Measurements from ENCODE around the gene MAOB.

The MAOB gene

DNA sequence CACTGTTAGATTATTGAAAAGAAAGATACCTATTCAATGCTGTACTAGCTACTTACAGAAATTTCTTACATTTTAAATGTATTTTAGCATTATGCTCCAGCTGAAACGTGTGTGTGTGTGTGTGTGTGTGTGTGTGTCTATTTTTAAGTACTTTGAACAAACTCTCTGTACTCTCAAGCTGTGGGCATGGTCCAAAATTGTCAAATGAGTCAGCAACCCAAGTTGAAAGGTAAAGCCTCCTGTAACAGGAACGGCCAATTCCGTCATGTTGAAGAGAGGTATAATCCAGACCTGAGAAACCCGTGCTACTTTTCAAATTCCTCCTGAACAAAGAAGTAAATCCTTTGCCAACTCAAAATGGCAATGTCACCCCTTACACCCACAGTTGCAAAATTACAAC, 20.5 kb downstream of the MAOB start:
- DNase-seq (ENCODE audit: extremely low read depth in 1 of 2, low read depth in 1 of 2) = no peak

DNA sequence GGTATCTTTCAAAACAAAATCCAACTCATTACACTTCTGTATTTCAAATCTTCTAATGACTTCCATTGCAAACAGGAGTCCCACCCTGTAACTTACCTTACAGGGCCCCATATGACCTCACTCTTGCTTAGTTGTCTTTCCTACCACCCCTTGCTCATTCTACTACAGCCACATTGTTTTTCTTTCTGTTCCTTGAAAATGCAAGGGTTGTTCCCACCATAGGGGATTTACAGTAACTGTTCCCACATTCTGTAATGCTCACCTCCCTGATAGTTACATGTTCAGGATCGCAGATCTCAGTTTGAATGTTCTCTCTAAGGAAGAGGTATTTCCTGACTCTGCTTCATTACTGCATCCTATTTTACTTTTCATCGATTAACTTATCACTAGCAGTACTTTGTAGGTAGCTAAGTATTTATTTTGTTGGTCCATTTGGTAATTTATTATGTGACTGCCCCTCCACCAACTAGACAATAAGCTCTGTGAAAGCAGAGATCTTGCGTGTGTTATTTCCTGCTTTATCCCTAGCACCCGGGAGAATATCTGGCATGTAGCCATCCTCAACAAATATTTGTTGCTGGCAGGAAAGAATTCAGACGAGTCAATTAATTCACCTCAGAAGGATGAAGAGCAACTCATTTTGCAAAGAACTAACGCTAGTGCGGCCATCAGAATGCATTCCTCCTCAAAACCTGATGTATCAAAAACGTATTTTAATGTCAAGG, 21.4 kb downstream of the MAOB start:
- no peak for DNase-seq (ENCODE audit: extremely low read depth in 1 of 2, low read depth in 1 of 2)

DNA sequence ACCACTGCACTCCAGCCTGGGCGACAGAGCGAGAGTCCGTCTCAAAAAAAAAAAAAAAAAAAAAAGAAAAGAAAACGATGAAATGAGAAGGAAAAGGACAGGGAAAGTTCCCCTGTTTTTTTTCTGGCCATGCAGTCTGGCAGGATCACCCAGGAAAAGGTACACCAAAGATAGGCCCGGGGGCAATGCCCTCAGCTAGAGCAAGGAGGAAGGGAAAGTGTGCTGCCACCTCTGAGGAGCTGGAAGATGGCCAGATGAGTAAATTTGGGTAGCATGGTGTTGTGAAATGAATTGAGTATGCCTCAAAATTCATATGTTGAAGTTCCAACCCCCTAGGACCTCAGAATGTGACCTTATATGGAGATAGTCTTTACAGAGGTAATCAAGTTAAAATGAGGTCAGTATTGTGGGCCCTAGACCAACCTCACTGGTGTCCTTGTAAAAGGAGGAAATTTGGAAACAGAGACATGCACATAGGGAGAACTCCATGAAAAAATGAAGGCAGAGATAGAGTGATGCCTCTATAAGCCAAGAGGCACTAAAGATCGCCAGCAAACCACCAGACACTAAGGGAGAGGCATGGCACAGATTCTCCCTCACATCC, 28.9 kb downstream of the MAOB start:
- no peak for DNase-seq (ENCODE audit: extremely low read depth in 1 of 2, low read depth in 1 of 2)

DNA sequence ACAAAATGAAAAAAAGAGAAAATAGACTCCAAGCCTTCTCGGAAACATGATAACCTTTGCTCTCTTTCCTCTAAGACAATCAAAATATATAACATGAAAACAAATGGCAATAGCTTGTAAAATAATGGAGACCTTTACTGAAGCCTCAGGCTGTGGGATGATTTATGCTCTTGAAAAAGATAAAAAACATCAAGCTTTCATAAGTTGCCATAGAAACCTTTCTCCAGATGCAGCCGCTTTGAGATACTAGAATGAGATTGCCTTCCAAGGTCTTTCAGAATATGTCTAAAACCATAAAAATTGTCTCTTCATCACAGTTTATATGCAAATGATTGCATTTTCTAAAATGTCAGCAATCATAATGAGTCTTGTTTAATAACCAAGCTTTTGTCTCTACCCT, 31.6 kb downstream of the MAOB start:
- DNase-seq (ENCODE audit: extremely low read depth in 1 of 2, low read depth in 1 of 2) = no peak

DNA sequence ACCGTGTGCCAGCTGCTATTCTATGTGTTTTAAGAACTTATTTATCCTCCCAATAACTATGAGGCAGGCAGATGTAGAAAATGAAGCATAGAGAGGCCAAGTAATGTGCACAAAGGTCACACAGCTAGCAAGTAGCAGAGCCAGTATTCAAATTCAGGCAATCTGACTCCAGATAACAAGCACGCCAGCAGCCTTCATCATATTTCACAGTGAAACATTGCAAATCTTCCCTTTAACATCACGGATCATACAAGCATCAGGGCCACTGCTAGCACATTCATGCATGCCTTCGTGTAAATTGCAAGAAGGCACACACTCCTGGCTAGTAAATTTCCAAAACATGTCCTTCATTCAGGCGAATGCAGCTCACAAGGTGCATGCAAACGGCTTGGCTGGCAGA, 33.1 kb downstream of the MAOB start:
- DNase-seq (ENCODE audit: extremely low read depth in 1 of 2, low read depth in 1 of 2) = no peak

DNA sequence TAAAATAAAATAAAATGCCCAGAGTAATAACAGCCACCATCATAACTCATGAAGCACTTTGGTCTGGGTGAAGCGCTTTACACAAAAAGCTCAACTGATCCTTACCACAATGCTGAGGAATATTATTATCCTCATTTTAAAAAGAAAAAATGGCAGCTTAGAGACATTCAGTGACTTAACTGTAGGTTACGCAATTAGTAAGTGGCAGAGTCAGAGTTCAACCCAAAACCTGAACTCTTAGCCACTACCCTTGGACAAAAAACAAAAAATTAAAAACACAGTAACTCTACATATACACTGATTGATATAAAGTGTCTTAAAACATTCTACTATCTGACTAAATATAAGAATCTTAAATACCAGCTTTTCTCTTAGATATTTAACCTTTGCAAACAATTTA, 34.9 kb downstream of the MAOB start:
- no peak for DNase-seq (ENCODE audit: extremely low read depth in 1 of 2, low read depth in 1 of 2)

DNA sequence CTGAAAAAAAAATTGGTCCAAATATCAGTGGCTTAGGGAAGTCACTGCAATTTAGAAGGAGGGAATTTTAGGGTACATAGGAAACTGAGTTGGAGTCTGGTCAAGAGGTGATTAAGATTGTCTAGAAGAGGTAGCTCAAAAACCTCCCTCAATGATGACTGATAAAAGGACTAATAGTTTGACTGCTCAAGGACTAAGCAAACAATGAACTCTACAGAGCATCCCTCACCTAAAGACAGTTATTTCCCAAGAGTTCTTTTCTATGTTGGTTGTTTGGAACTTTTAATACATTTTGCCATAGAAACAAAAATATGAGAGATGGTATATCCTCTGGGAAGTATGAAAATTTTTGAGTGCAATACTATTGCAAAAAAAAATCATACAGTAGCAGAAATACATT, 35.7 kb downstream of the MAOB start:
- DNase-seq (ENCODE audit: extremely low read depth in 1 of 2, low read depth in 1 of 2) = no peak

DNA sequence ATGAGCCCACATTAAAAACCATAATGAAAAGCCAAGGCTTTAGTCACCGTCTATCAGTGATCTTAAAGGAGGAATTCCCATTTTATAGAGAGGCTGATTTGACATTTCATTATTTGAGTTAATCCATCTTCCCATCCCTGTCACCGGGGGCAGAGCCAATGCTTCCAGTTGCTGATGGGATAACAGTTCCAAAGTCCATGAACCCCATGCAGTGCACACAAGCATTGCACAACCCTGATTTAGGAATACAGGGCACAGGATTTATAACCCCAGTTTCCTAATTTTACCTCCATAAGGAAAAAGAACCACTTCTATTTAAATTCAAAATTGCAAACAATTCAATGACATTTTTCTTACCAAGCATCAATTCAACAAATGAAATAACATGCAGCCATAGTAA, 36.5 kb downstream of the MAOB start:
- DNase-seq (ENCODE audit: extremely low read depth in 1 of 2, low read depth in 1 of 2) = no peak

DNA sequence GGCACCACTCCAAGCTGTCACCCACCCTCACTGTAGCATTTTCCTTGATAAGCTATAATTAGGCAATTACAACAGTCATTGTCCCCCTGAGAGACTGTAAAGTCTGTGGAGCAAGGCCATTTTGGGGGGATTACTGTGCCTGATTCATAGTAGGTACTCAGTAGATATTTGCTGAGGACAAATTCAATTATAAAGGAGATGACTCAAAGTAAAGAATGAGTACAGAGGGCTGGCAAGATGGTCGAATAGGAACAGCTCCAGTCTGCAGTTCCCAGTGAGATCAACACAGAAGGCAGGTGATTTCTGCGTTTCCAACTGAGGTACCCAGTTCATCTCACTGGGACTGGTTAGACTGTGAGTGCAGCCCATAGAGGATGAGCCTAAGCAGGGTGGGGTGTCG, 42.0 kb downstream of the MAOB start:
- DNase-seq (ENCODE audit: extremely low read depth in 1 of 2, low read depth in 1 of 2) = no peak

DNA sequence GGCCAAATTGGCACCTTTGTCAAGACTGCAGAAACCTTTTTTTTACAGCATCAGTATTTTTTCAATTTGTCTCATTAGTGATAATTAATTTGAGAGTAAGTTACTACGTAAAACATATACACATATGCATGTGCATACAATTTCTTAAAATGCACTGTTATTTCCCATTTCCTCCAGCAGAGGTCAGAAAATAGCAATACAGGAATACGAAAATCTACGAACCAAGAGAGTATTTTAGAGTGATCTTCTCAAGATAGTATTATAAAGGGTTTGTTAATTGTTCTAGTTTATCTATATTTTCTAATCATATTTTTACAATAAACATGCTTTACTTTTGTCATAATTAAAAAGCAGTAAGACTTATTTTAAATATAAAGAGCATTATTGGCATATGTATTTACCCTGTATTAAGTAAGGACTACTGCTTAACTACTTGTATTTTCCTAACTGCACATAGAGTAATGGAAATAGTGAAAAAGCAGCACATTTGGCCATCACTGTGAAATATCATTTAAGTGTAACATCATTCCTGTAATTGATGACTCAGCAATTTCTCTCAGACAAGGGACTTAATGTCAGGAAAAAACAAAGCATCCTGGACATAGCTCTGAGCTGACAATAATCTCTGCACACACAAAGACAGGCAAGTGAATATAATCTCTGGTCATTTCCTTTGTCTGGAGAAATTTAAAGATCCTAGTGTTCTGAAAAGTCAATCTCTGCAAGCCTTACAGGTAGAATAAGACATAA, 45.6 kb downstream of the MAOB start:
- no peak for DNase-seq (ENCODE audit: extremely low read depth in 1 of 2, low read depth in 1 of 2)

DNA sequence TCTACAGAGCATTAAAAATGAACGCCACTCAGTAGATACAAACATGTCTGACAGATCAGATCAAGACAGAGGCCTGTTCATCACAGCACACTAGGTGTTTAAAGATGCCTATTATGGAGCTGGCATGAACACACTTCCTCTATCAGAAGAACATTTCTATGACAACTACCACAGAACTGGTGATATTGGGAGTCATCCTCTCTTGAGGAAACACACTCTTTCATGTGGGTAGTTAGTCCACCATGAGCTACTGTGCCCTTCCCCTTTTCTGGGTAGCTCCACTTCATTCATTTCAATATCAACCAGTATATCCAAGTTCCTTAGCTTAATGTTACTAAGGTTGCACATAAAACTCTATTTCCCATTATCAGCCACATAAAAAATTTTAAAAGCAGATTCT, 46.7 kb downstream of the MAOB start:
- no peak for DNase-seq (ENCODE audit: extremely low read depth in 1 of 2, low read depth in 1 of 2)

DNA sequence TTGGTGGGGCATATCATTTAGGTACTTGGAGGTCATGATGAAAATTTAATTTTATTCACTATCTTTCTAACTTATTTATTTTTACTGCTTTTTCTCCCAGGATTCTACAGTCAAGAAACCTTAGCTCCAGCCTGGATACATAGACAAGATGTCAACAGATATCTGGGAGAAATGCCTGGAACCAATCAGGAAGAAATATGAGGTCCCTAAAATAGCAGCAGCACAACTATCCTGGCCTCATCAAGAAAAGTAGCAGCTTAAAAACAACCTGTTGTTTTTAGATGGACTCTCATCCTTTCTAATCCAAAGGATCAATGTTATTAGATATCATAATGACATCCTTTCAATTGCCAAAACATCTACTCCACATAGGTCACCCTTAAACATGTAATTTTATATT, 54.5 kb downstream of the MAOB start:
- DNase-seq (ENCODE audit: extremely low read depth in 1 of 2, low read depth in 1 of 2) = no peak

DNA sequence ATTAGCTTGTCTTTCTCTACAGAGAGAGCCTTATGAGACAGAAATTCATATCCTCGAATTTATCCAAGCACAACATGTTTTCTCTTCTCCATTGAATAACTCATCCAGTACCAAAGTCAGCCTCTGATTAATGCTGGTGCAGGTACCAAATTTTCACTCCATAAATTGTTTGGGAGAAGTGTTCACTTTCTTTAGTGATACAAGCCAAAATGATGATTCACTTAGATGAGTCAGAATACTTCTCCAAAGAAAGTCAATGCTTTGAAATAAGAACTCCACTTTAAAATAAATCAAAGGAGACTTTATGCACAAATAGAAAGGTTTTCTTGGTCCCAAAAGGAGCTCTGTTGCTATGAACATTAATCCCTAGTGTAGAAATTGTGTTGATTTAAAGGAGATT, 60.2 kb downstream of the MAOB start:
- no peak for DNase-seq (ENCODE audit: extremely low read depth in 1 of 2, low read depth in 1 of 2)

DNA sequence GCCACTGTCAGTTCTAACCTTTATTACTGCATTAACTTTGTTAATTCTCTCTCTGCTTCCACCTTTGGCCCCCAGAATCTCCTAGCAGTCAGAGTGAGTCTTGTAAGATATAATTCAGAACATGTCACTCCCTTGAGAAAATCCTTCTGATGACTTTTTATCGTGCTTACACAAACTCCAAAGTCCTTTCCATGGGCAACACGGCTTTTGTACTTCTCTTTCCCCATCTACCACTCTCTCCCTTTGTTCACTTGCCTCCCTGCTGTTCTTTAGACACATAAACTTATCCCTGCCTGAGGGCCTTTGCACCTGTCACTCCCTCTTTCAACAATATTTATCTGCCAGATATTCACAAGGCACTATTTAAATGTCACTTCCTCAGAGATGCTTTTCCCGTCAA, 64.8 kb downstream of the MAOB start:
- no peak for DNase-seq (ENCODE audit: extremely low read depth in 1 of 2, low read depth in 1 of 2)

DNA sequence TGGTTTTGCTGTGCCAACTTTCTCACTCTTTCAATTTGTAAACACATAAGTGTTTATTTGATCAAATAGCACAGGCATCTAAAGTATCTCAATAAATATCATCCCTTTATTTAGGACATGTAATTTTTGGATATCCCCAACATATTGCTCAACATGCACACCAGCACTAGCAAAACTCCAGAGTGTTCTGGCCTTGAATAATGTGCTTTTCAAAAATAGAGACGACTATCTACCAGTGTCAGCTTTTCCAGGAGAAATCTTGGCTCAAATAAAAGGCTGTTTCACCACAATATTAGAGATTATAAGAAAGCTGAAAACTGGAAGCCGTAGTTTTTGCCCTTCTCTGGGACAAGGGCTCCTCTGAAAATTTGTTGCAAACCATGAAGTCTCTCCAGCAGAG, 67.0 kb downstream of the MAOB start:
- no peak for DNase-seq (ENCODE audit: extremely low read depth in 1 of 2, low read depth in 1 of 2)

DNA sequence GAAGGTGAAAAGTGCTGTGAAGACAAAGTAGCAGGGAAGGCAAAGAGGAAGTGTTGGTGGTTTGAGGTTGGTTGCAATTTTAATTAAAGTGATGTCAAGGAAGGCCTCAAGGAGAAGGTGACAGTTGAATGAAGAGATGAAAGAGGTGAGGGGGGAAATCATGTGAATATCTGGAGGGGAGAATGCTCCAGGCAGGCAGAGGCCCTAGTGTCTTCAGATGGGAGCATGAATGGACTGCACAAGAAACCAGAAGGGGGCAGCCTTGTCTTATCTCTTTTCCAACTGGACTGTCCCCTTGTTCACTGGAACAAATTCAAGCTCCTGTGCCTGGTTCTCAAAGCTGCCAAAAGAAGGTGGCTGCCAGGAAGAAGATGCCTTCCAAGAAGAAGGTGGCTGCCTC, 68.4 kb downstream of the MAOB start:
- peak in 1 of 2 donors; percentile 3 for DNase-seq (ENCODE audit: extremely low read depth in 1 of 2, low read depth in 1 of 2)

DNA sequence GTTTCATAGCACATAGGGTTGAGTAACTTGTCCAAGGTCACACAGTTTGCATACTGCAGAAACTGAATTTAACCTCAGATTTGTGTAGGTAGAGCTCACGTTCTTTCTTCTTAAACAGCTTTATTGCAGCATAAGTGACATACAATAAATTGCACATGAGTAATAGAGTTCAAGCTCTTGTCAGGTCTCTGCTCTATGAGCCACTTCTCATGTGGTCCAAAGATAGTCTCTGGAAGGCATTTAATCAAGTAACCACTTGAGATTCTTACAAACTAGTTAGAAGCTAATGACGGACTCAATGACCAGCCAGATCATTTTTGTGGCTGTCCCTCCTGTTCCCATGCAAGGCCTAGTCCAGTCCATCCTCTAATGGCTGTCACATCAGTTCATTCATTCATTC, 68.9 kb downstream of the MAOB start:
- no peak for DNase-seq (ENCODE audit: extremely low read depth in 1 of 2, low read depth in 1 of 2)

DNA sequence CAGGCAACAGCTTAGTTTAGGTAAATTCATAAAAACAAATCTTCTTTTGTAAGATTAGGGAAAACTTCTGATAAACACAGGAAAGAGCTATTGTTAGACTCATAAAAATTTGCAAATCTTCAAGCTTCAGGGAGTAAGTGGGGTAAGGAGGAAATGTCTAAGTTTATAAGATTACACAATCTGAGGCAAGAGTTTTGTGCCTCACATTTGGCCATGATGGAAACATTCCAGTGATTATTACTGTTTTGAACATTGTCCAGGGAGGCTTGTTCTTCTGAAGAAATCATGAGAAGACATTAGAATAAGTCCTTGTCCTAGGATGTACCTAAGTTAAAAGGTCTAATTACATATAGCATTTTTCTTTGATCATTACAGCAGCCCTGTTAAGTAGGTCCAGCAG, 72.8 kb downstream of the MAOB start:
- DNase-seq (ENCODE audit: extremely low read depth in 1 of 2, low read depth in 1 of 2) = no peak

DNA sequence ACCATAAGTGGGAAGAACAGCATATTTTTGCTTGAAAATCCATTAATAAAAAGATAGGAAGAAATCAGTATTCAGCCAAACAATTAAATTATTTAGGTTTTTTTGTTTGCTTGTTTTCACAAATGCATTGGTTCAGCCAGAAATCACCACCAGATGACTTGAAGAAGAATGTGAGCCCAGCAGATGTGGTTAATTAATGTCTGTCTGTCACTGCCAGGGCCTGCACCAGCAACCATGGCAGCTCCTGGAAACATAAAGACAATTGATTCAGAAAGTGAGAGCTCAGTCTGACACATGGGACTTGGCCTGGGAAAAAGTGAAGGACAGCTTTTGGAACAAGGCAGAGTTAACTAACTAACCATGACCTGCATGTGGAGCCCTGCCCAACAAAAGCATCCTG, 74.0 kb downstream of the MAOB start:
- DNase-seq (ENCODE audit: extremely low read depth in 1 of 2, low read depth in 1 of 2) = no peak

DNA sequence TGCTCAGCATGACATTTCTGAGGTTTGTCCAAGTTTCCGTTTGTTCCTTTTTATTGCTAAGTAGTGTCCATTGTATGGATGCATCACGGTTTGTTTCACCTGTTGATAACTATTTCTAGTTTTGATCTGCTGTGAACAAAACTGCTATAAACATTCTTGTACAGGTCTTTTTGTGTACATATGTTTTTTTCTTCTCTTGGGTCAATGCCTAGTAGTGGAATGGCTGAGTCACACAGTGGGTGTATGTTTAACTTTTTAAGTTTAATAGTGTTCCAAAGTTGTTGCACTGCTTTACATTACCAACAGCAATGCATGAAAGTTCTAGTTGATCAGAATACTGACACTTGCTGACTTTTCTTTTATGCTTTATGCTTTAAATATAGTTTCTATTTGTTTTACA, 76.7 kb downstream of the MAOB start:
- no peak for DNase-seq (ENCODE audit: extremely low read depth in 1 of 2, low read depth in 1 of 2)

DNA sequence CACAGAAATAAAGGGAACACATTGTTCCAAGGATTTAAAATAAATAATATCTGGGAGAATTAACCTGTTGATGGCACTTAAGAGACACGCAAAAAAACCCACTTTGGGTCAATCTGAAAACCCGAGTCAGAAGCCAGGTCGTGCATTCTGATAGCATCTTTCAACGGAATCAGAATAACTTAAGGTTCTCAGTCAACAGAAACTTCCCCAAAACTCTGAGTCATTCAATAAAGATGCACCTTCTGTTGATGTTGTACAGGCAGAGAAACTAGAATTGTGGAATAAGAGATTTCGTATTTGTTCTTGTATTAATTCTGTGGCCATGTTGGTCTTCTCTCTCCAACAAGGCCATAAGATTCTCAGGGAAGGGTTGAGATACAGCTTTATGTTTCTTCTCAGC, 78.2 kb downstream of the MAOB start:
- no peak for DNase-seq (ENCODE audit: extremely low read depth in 1 of 2, low read depth in 1 of 2)

DNA sequence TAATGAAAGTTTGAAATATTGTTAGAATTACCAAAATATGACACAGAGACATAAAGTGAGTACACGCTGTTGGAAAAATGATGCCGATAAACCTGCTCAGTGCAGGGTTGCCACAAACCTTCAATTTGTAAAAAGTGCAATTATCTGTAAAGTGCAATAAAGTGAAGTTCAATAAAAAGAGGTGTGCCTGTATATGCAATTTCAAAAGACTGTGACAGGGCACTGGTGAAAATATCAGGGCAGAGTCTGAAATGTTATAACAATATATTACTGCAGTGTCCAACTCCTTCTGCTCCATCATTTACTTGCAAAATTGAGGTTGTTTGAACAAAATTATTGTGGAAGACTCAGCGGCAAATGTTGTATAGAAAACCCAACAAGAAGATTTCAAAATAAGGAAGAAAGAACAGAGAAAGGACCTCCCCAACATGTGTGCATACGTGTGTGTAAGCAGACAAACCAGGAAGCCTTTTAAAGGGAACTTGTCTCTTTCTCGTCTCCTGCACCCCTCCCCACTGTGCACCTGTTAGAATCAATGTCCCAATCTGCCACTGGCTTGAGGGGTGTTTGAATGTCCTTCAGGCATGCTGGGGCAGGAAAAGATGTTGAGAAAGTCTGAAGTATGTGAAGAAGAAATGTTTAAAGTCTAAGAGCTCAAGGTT, 96.2 kb downstream of the MAOB start:
- no peak for DNase-seq (ENCODE audit: extremely low read depth in 1 of 2, low read depth in 1 of 2)
